ENCODE data around the gene ZCCHC2.
A peak's percentile ranks its signal among the peaks of the same experiment; 100 is the strongest.

GRCh38 chr18:62566199-62566598, 43.4 kb downstream of the ZCCHC2 start:
- TF ChIP-seq POLR2A (IDR thresholded peaks at IDR 0.05), result no peak
- peak in 2 of 3 donors; percentile 26 to 32 for TF ChIP-seq CTCF (IDR thresholded peaks at IDR 0.05)

All from breast epithelium (tissue), 3 donors.